Ascending aorta (tissue), 2 donors: ENCODE data around the gene SPINK9. TPM values are rescaled to one million over a fixed set of nuclear protein-coding genes. Genes with fewer than 3 reads are reported as not detected.

ENCODE experiments used
- DNase-seq, 2 donors: peaks; one replicate each; pipeline ENCODE4 v3.0.0-alpha.2; 2019; ENCODE audit warnings: low spot score in 2 of 2
- H3K27ac ChIP-seq, 2 donors: fragments of 200-600 bp; sonication (generic); one replicate each; pipeline ENCODE4 v1.5.1; 2016 to 2017; ENCODE audit warnings: mild to moderate bottlenecking in 1 of 2
- H3K27me3 ChIP-seq: fragments of 200-600 bp; sonication (generic); one replicate; pipeline ENCODE4 v1.5.1; 2017
- H3K36me3 ChIP-seq, 2 donors: fragments of 200-600 bp; sonication (generic); one replicate each; pipeline ENCODE4 v1.5.1; 2016
- H3K4me1 ChIP-seq, 2 donors: fragments of 200-600 bp; sonication (generic); one replicate each; pipeline ENCODE4 v1.5.1; 2016 to 2017; ENCODE audit warnings: mild to moderate bottlenecking in 1 of 2
- H3K4me3 ChIP-seq, 2 donors: fragments of 200-600 bp; sonication (generic); one replicate each; pipeline ENCODE4 v1.5.1; 2016 to 2017; ENCODE audit warnings: mild to moderate bottlenecking in 1 of 2
- H3K9me3 ChIP-seq, 2 donors: fragments of 200-600 bp; sonication (generic); one replicate each; pipeline ENCODE4 v1.5.1; 2016
- intact Hi-C: fragments of 100-400 bp; cut with DNase I; formaldehyde crosslinking; loops from one replicate; pipeline ENCODE4 v1.15.1; 2023
- total RNA-seq: library from RNA; depleted of rRNA; stranded (reverse); fragments of >200 nt; gene quantifications from one replicate; pipeline ENCODE4 v1.1.0, GENCODE V29; 2016
- TF ChIP-seq, protein P1 (sequence below), 3 experiments: fragments of 200-600 bp in 2 of 3; fragments of 450-650 bp in 1 of 3; sonication (generic) in 2 of 3; IDR thresholded peaks; one replicate each; pipeline ENCODE4 v1.5.1; 2016 to 2019; ENCODE audit warnings: antibody characterized with exemption in 3 of 3, mild to moderate bottlenecking in 1 of 3, moderate library complexity in 1 of 3

SPINK9 gene
- total RNA-seq, 1 donor from 2014 or later, result not detected

DNA sequence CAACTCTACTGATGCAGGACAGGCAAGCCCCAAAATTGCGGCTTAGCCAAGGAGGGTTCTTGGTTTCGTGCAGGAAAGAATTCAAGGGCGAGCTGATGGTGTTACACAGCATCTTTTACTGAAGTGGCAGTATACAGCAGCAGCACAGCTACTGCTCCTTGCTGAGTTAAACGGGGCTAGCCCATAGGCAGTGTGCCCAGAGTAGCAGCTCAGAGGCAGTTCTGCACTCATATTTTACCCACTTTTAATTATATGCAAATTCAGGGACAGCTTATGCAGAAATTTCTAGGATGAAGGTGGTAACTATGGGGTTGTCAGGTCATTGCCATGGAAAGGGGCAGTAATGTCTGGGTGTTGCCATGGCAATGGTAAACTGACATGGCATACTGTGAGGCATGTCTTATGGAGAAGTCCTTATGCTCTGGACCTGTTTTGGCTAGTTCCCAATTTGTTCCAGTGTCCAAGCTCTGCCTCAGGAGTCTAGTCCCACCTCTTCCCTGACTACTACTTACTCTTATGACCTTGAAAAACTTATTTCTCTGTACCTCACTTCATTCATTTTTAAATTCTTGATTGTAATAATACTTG, 2.0 kb upstream of the SPINK9 start:
- Histone ChIP-seq H3K27ac (no peak overlapping the region), H3K4me1 (no peaks in the 10 kb centered on the region), H3K27me3 (no peaks in the 10 kb centered on the region), H3K9me3 (peaks cover 0 to 11% of the 10 kb centered on the region in 2 donors), H3K4me3 (no peak overlapping the region), H3K36me3 (no peaks in the 10 kb centered on the region)
- TF ChIP-seq, protein P1, sequence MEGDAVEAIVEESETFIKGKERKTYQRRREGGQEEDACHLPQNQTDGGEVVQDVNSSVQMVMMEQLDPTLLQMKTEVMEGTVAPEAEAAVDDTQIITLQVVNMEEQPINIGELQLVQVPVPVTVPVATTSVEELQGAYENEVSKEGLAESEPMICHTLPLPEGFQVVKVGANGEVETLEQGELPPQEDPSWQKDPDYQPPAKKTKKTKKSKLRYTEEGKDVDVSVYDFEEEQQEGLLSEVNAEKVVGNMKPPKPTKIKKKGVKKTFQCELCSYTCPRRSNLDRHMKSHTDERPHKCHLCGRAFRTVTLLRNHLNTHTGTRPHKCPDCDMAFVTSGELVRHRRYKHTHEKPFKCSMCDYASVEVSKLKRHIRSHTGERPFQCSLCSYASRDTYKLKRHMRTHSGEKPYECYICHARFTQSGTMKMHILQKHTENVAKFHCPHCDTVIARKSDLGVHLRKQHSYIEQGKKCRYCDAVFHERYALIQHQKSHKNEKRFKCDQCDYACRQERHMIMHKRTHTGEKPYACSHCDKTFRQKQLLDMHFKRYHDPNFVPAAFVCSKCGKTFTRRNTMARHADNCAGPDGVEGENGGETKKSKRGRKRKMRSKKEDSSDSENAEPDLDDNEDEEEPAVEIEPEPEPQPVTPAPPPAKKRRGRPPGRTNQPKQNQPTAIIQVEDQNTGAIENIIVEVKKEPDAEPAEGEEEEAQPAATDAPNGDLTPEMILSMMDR (IDR thresholded peaks at IDR 0.05), result no peak
- no peak for DNase-seq
- intact Hi-C loops, result no loop called here

DNA sequence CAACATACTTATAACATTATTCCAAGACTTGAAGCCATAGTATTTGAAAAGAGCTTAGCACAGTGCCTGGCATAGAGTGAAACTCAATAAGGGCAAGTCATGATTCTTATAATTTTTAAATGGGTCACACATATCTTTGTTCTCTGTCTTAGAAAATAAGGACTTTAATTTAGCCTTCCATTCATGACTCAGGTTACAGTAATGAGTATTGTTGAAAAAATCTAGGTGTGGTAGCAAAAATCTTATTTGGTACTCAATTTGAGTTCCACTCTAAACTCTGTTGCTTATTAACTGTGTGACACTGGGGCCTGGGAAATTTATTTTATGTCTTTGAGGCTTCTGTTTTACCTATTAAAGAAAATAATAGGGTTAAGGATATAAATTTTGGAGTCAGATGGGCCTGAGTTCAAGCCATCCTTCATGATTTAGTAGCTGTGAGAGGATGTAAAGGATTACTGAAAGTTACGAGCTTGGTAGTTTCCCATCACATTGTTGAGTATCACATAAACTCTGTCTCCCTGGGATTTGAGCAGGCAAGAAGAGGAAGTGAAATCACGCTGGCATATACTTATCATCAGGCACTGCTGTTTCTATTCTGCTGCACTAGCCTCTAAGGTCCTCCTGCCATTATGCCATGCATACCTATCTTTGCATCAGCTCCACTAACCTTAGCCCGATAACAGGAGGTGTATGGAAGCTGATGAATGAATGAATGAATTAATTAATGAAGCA, 1.5 kb downstream of the SPINK9 start:
- Histone ChIP-seq H3K4me1 (no peaks in the 10 kb centered on the region), H3K27me3 (no peaks in the 10 kb centered on the region), H3K36me3 (no peaks in the 10 kb centered on the region), H3K4me3 (no peak overlapping the region), H3K9me3 (no peaks in the 10 kb centered on the region), H3K27ac (no peak overlapping the region)
- intact Hi-C loops, result no loop called here
- TF ChIP-seq, protein P1 (IDR thresholded peaks at IDR 0.05), result no peak
- no peak for DNase-seq

- Histone ChIP-seq H3K4me1 (peaks cover 0 to 4% of the 10 kb centered on the region in 2 donors), H3K4me3 (no peak overlapping the region), H3K27me3 (no peaks in the 10 kb centered on the region), H3K27ac (no peak overlapping the region), H3K9me3 (no peaks in the 10 kb centered on the region), H3K36me3 (no peaks in the 10 kb centered on the region)
- intact Hi-C loops, result no loop called here
- TF ChIP-seq, protein P1 (IDR thresholded peaks at IDR 0.05), result no peak
- no peak for DNase-seq
These were observed 7.1 kb downstream of the SPINK9 start for GRCh38 chr5:148342371-148343045.

DNA sequence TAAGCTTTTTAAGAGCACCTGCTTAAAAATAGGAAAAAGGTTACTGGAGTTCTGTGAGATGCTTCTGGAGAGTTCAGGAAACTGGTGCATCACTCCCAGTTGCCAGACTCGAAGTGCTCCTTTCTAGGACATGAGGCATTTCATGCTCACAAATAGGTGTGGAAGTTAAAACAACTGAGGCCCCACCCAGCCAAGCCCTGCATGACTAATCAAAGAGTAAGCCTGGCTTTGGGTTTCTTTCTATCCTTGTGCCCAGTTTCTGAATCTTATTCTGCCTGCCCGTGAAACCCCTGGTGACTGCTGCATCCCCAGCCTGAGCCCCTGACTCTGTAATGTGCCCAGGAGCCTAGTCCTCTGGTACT, 7.7 kb downstream of the SPINK9 start:
- Histone ChIP-seq H3K27me3 (no peaks in the 10 kb centered on the region), H3K4me3 (no peak overlapping the region), H3K9me3 (no peaks in the 10 kb centered on the region), H3K36me3 (no peaks in the 10 kb centered on the region), H3K27ac (no peak overlapping the region), H3K4me1 (peaks cover 0 to 4% of the 10 kb centered on the region in 2 donors)
- no peak for DNase-seq
- intact Hi-C loops, result no loop called here
- TF ChIP-seq, protein P1 (IDR thresholded peaks at IDR 0.05), result no peak

GRCh38 chr5:148343603-148344487, 8.5 kb downstream of the SPINK9 start:
- intact Hi-C loops, result no loop called here
- Histone ChIP-seq H3K27me3 (no peaks in the 10 kb centered on the region), H3K36me3 (no peaks in the 10 kb centered on the region), H3K27ac (no peak overlapping the region), H3K4me3 (no peak overlapping the region), H3K9me3 (no peaks in the 10 kb centered on the region), H3K4me1 (peaks cover 0 to 4% of the 10 kb centered on the region in 2 donors)
- TF ChIP-seq, protein P1 (IDR thresholded peaks at IDR 0.05), result no peak
- DNase-seq, result no peak
